ENCODE results near the gene ARSK.

Gene ARSK

DNA sequence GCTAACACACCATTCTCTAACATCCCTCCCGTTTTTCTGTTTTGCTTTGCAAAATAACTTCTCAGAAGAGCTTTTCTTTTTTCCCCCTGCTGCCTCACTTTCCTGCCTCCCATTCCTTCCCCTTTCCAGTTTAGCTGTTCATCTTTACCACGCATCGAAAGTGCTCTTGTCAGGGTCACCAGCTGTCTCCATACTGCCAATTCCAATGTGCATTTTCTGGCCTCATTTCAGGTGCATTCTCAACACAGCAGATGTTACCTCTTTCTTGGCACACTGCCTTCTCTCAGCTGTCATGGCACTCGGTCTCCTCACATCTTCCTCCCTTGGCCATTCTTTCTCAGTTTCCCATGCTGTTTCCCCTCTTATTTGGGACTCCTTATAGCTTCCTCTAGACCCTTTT lies 9.5 kb downstream of the ARSK start:
- Histone ChIP-seq H3K4me3 (ENCODE audit: low read length) (no peak overlapping the region), H3K27ac (ENCODE audit: low read depth, low read length) (no peak overlapping the region), H3K27me3 (ENCODE audit: insufficient read depth, low read length) (no peaks in the 10 kb centered on the region), H3K4me1 (ENCODE audit: insufficient read depth, low read length) (no peaks in the 10 kb centered on the region), H3K9me3 (ENCODE audit: insufficient read depth, low read depth, low read length) (no peaks in the 10 kb centered on the region), H3K36me3 (ENCODE audit: insufficient read depth, low read length) (peaks cover 27% of the 10 kb centered on the region), H3K9ac (ENCODE audit: low read depth, low read length) (no peak overlapping the region)
- 83% methylated on average over 4 of the region's 4 CpGs for WGBS

DNA sequence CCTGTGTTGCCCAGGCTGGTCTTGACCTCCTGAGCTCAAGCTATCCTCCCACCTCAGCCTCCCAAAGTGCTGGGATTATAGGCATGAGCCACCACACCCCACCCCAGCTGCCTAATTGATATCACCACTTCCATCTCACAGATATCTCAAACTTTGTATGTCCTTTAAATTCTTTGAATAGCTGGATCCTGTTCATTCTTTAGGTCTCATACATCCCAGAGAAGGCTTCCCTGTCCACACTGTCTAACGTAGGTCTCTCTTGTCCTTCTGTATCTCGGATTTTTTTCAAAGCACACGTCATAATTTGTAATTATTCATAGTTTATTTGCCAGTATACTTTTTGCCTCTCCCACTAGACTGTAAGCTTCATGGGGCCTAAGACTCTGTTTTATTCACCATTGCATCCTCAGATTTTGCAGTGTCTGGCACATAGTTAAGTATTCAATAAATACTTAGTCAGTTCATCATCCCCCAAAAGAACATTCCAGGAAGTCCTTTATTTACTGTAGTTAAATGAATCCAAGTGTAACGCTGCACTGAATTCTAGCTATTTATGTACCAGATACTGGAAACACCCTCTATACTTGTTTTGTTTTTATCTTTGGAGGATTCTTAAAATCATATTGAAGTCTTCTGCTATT lies 10.5 kb downstream of the ARSK start:
- Histone ChIP-seq H3K36me3 (ENCODE audit: insufficient read depth, low read length) (peaks cover 27% of the 10 kb centered on the region), H3K9ac (ENCODE audit: low read depth, low read length) (no peak overlapping the region), H3K27ac (ENCODE audit: low read depth, low read length) (no peak overlapping the region), H3K4me1 (ENCODE audit: insufficient read depth, low read length) (no peaks in the 10 kb centered on the region), H3K27me3 (ENCODE audit: insufficient read depth, low read length) (no peaks in the 10 kb centered on the region), H3K9me3 (ENCODE audit: insufficient read depth, low read depth, low read length) (no peaks in the 10 kb centered on the region), H3K4me3 (ENCODE audit: low read length) (no peak overlapping the region)
- WGBS: 96% methylated on average over 3 of the region's 4 CpGs

DNA sequence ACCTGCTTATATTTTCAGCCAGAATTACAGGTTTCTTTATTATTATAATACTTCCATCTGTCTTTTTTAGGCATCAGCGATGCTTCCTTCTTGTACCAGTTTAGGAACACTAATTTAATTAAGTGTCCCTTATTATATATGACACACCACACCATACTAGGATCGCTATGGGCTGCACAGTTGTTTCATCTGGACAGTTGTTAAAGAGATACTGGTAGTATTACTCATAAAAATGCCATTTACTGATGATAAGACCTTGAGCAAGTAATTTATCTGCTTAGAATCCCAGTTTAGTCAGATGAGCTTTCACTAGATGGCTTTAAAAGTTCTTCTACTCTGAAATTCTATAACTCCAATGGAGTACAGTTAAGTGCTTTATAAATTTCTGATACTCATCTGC lies 17.1 kb downstream of the ARSK start:
- WGBS: 100% methylated on average over 1 of the region's 2 CpGs
- H3K27ac ChIP-seq (ENCODE audit: low read depth, low read length): no peak overlapping the region
- peaks cover 27% of the 10 kb centered on the region for H3K36me3 ChIP-seq (ENCODE audit: insufficient read depth, low read length)
- no peaks in the 10 kb centered on the region for H3K4me1 ChIP-seq (ENCODE audit: insufficient read depth, low read length)
- no peak overlapping the region for H3K9ac ChIP-seq (ENCODE audit: low read depth, low read length)
- no peaks in the 10 kb centered on the region for H3K9me3 ChIP-seq (ENCODE audit: insufficient read depth, low read depth, low read length)
- no peak overlapping the region for H3K4me3 ChIP-seq (ENCODE audit: low read length)
- H3K27me3 ChIP-seq (ENCODE audit: insufficient read depth, low read length): no peaks in the 10 kb centered on the region

DNA sequence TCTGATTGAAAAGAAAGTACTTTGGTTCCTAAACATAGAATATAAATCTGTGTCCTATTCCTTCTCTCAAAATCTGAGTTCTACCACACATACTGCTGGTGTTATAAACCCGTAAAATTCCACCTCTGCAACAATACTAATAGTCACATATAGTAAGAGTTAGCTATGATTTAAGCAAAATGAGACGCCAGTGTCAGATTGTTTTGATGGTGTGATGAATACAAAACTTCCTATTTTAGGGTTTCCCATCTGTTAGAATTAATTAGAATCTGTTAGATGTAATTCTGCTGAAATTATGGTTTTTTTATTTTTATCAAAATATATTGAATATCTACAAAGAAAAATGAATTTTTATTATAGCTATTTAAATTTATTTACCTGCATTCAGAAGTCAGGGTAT lies 26.7 kb downstream of the ARSK start:
- no peak overlapping the region for H3K4me3 ChIP-seq (ENCODE audit: low read length)
- no peaks in the 10 kb centered on the region for H3K4me1 ChIP-seq (ENCODE audit: insufficient read depth, low read length)
- H3K9ac ChIP-seq (ENCODE audit: low read depth, low read length): no peak overlapping the region
- no peak overlapping the region for H3K27ac ChIP-seq (ENCODE audit: low read depth, low read length)
- no peaks in the 10 kb centered on the region for H3K27me3 ChIP-seq (ENCODE audit: insufficient read depth, low read length)
- WGBS: 83% methylated on average over 2 of the region's 2 CpGs
- no peaks in the 10 kb centered on the region for H3K9me3 ChIP-seq (ENCODE audit: insufficient read depth, low read depth, low read length)
- H3K36me3 ChIP-seq (ENCODE audit: insufficient read depth, low read length): peaks cover 4% of the 10 kb centered on the region; the same call in 1 of the 2 replicates

DNA sequence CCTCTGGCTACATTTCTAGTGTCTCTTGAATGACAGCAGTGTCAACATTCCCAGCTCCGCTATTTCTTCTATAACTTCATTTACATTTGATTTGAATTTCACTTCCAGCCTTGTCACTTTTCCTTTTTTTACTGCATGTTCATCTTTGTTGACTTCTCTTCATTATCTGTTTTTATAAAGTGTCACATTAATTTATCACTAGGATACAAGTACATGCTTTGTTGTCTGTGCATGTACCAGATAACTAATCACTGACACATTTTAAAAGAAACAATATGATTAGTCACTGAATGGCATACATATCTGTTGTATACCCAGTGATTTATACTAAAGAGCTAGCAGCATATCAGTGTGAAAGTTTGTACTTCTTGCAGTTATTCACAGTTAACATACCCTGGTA lies 29.1 kb downstream of the ARSK start:
- Histone ChIP-seq H3K9me3 (ENCODE audit: insufficient read depth, low read depth, low read length) (no peaks in the 10 kb centered on the region), H3K36me3 (ENCODE audit: insufficient read depth, low read length) (peaks cover 4% of the 10 kb centered on the region; the same call in 1 of the 2 replicates), H3K27me3 (ENCODE audit: insufficient read depth, low read length) (no peaks in the 10 kb centered on the region), H3K4me3 (ENCODE audit: low read length) (no peak overlapping the region), H3K9ac (ENCODE audit: low read depth, low read length) (no peak overlapping the region), H3K27ac (ENCODE audit: low read depth, low read length) (no peak overlapping the region), H3K4me1 (ENCODE audit: insufficient read depth, low read length) (no peaks in the 10 kb centered on the region)
- 98% methylated on average over 1 of the region's 1 CpG for WGBS

DNA sequence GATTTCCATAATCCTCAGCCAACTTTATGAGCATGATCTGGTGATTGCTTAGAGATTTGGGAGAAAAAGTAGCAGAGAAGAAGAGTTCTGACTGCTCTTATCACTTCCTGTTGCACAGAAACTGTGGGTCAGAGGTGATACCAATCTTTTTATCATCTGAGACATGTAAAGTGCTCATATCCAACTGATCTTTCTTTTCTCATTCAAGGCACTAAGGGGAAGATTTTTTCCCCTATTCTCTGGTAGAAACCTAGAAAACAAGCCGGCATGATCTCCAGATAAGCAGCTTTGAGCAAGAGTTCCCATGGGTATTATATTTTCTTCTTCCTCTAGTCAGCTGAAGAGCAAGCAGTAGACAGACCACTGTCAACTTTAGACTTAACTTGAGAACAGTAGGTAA lies 36.0 kb downstream of the ARSK start:
- H3K9me3 ChIP-seq (ENCODE audit: insufficient read depth, low read depth, low read length): no peaks in the 10 kb centered on the region
- no peak overlapping the region for H3K4me3 ChIP-seq (ENCODE audit: low read length)
- no peak overlapping the region for H3K9ac ChIP-seq (ENCODE audit: low read depth, low read length)
- WGBS: 95% methylated on average over 1 of the region's 1 CpG
- H3K4me1 ChIP-seq (ENCODE audit: insufficient read depth, low read length): no peaks in the 10 kb centered on the region
- 0 out of 2 replicates have a peak, but pooled peaks cover 5% of the 10 kb centered on the region for H3K36me3 ChIP-seq (ENCODE audit: insufficient read depth, low read length)
- no peaks in the 10 kb centered on the region for H3K27me3 ChIP-seq (ENCODE audit: insufficient read depth, low read length)
- H3K27ac ChIP-seq (ENCODE audit: low read depth, low read length): no peak overlapping the region

DNA sequence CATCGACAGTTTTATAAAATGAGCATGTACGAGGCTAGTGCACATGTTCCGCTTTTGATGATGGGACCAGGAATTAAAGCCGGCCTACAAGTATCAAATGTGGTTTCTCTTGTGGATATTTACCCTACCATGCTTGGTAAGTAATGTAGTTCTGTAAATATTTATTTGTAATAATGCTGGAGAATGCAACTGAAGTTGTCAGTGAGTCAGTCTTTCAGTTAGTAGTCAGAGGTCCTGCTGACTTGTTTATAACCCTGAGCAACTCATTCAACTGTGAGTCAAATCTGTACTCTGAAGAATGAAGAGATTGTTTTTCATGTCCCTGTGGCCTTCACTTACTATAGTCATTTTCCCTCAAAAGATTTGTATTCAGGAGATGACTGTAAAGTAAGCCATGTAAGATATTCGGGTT lies 36.6 kb downstream of the ARSK start:
- Histone ChIP-seq H3K27ac (ENCODE audit: low read depth, low read length) (no peak overlapping the region), H3K9ac (ENCODE audit: low read depth, low read length) (no peak overlapping the region), H3K4me1 (ENCODE audit: insufficient read depth, low read length) (no peaks in the 10 kb centered on the region), H3K9me3 (ENCODE audit: insufficient read depth, low read depth, low read length) (no peaks in the 10 kb centered on the region), H3K27me3 (ENCODE audit: insufficient read depth, low read length) (no peaks in the 10 kb centered on the region), H3K36me3 (ENCODE audit: insufficient read depth, low read length) (0 out of 2 replicates have a peak, but pooled peaks cover 5% of the 10 kb centered on the region), H3K4me3 (ENCODE audit: low read length) (no peak overlapping the region)
- 95% methylated on average over 4 of the region's 5 CpGs for WGBS

DNA sequence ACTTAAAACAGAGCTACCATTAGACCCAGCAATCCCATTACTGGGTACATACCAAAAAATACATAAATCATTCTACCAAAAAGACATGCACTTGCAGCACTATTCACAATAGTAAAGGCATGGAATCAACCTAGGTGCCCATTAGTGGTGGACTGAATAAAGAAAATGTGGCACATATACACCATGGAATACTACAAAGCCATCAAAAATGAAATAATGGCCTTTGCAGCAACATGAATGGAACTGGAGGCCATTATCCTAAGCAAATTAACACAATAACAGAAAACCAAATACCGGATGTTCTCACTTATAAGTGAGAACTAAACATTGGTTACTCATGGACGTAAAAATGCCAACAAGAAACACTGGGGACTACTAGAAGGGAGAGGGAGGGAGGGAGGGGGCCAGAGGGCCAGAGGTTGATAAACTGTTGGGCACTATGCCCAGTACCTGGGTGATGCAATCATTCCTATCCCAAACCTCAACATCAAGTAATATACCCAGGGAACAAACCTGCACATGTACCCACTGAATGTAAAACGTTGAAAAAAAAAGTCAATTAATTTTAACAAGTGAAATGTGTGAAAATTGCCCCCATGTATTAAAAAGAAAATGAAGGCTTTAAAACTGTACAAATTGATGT lies 40.5 kb downstream of the ARSK start:
- no peak overlapping the region for H3K9ac ChIP-seq (ENCODE audit: low read depth, low read length)
- no peaks in the 10 kb centered on the region for H3K4me1 ChIP-seq (ENCODE audit: insufficient read depth, low read length)
- H3K36me3 ChIP-seq (ENCODE audit: insufficient read depth, low read length): 0 out of 2 replicates have a peak, but pooled peaks cover 5% of the 10 kb centered on the region
- H3K4me3 ChIP-seq (ENCODE audit: low read length): no peak overlapping the region
- no peaks in the 10 kb centered on the region for H3K27me3 ChIP-seq (ENCODE audit: insufficient read depth, low read length)
- 96% methylated on average over 3 of the region's 3 CpGs for WGBS
- H3K27ac ChIP-seq (ENCODE audit: low read depth, low read length): no peak overlapping the region
- no peaks in the 10 kb centered on the region for H3K9me3 ChIP-seq (ENCODE audit: insufficient read depth, low read depth, low read length)

DNA sequence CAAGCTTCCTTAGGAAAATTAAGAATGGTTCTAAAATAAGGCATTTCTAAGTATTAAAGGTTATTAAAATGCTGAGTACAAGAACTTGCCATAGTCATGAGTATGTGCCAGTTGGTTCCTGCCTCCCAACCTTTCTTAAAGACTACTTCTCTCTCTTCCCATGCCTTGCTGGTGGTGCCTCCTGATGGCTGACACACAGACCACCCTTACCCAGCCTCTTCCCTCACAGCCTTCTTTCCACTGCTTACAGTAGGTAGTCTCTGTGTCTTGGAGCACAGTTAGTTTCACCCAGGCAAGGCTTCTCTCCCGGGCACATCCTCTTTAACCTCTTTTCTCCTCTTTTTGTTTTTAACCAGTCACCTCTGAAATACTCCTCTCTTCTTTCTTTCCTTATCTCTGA lies 44.4 kb downstream of the ARSK start:
- no peak overlapping the region for H3K9ac ChIP-seq (ENCODE audit: low read depth, low read length)
- WGBS: 96% methylated on average over 1 of the region's 1 CpG
- H3K27me3 ChIP-seq (ENCODE audit: insufficient read depth, low read length): no peaks in the 10 kb centered on the region
- no peaks in the 10 kb centered on the region for H3K4me1 ChIP-seq (ENCODE audit: insufficient read depth, low read length)
- no peak overlapping the region for H3K27ac ChIP-seq (ENCODE audit: low read depth, low read length)
- H3K9me3 ChIP-seq (ENCODE audit: insufficient read depth, low read depth, low read length): no peaks in the 10 kb centered on the region
- H3K4me3 ChIP-seq (ENCODE audit: low read length): no peak overlapping the region
- H3K36me3 ChIP-seq (ENCODE audit: insufficient read depth, low read length): peaks cover 13% of the 10 kb centered on the region; the same call in 1 of the 2 replicates

DNA sequence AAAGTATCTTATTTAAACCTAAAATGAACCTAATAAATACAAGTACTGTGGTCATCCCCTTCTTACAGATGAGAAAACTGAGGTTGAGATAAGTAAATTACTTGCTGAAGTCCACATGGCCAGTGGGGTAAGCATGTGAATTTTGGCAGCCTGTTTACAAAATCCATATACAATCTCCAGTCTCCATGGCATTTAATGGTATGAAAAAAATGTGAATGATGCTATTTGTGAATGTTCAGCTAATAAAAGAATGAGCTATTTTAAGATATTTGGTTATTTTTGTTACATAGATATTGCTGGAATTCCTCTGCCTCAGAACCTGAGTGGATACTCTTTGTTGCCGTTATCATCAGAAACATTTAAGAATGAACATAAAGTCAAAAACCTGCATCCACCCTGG lies 45.7 kb downstream of the ARSK start:
- 92% methylated on average over 1 of the region's 1 CpG for WGBS
- H3K4me1 ChIP-seq (ENCODE audit: insufficient read depth, low read length): no peaks in the 10 kb centered on the region
- no peak overlapping the region for H3K9ac ChIP-seq (ENCODE audit: low read depth, low read length)
- H3K27me3 ChIP-seq (ENCODE audit: insufficient read depth, low read length): no peaks in the 10 kb centered on the region
- H3K9me3 ChIP-seq (ENCODE audit: insufficient read depth, low read depth, low read length): no peaks in the 10 kb centered on the region
- peaks cover 13% of the 10 kb centered on the region; the same call in 1 of the 2 replicates for H3K36me3 ChIP-seq (ENCODE audit: insufficient read depth, low read length)
- no peak overlapping the region for H3K27ac ChIP-seq (ENCODE audit: low read depth, low read length)
- no peak overlapping the region for H3K4me3 ChIP-seq (ENCODE audit: low read length)

DNA sequence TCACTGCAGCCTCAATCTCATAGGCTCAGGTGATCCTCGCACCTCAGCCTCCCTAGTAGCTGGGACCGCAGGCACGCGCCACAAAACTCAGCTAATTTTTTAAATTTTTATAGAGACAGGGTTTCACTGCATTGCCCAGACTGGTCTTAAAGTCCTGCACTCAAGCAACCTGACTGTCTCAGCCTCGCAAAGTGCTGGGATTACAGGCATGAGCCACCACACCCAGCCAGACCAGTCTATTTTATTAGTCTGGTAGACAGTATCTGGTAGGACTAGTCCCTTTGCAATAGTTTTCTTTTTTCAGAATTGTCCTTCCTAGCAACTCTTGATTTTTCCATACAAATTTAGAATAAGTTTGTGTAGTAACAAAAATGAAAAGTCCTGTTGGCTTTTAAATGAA lies 50.9 kb downstream of the ARSK start:
- Histone ChIP-seq H3K9ac (ENCODE audit: low read depth, low read length) (no peak overlapping the region), H3K9me3 (ENCODE audit: insufficient read depth, low read depth, low read length) (no peaks in the 10 kb centered on the region), H3K27ac (ENCODE audit: low read depth, low read length) (no peak overlapping the region), H3K36me3 (ENCODE audit: insufficient read depth, low read length) (peaks cover 12% of the 10 kb centered on the region; the same call in 1 of the 2 replicates), H3K27me3 (ENCODE audit: insufficient read depth, low read length) (no peaks in the 10 kb centered on the region), H3K4me3 (ENCODE audit: low read length) (no peak overlapping the region), H3K4me1 (ENCODE audit: insufficient read depth, low read length) (no peaks in the 10 kb centered on the region)
- 95% methylated on average over 5 of the region's 5 CpGs for WGBS

Data from HUES64 (cell line).